Posterior vena cava (tissue), 2 donors: ENCODE results near the gene EPS15. TPM values are rescaled to one million over a fixed set of nuclear protein-coding genes. Genes with fewer than 3 reads are reported as not detected.
"Not testable (repeated sequence)": the region's sequence is repeated elsewhere in the genome, so short reads cannot be mapped to it uniquely, and the experiment has no call there.

Source experiments
- DNase-seq: peaks from one replicate; pipeline ENCODE4 v3.0.0-alpha.2; 2020; ENCODE audit warnings: low spot score
- intact Hi-C, 2 donors: fragments of 100-400 bp; cut with DNase I; formaldehyde crosslinking; loops; one replicate each; pipeline versions ENCODE4 v1.14.1 to v1.14.2; 2022 to 2023
- total RNA-seq, 2 donors: library from RNA; stranded (reverse); fragmentation: NEBNext Ultra II Directional; extraction: Animal tissue kit (Norgen Biotek cat#: 25700); gene quantifications; one replicate each; pipeline ENCODE4 v1.2.1, GENCODE V29; 2021
- donor health status: DM: yes; HTN: yes; CAD: no.
- donor health status: DM: yes; HTN: yes; CAD: no.

EPS15 gene
- total RNA-seq, 2 donors from 2014 or later: 79.6 to 81.1 TPM

DNA sequence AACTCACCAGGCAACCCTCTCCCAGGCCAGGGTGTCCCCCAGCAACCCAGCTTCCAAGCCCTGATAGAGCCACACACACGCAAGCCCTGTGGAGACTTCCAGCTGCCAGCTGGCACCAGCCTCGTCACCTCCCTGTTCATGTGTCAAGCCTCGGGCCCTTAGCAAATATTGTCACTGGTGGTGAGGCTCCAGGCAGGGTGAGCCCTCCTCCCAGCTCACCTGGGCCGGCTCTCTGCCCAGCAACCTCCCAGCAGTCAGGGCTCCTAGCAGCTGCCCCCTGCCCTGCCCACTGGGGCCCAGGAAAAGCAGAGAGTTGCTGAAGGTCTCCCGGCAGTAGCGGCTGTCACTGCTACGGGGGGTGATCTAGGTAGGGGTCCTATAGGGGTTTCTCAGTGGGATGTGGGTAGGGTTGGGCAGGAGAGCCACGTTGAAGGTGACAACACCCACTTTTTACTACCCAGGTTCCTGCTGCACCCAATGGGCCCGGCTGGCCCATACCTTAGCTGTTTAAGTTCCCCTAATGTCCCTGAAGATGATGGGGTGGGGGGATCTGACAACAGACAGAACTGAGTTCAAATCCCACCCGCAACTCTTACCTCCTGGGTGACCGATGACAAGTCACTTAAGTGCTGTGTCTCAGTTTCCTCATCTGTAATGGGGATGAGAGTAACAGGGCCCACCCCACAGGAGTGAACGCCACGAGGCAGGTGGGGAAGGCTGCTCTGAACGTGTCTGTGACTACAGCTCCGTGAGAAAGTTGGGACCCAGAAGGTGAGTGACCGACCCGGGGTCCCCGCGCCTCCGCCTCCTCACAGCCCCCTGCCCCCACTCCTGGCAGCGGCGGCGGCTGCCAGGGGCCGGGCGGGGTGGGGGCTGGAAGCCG is 189.4 kb downstream of the EPS15 start:
- DNase-seq: no peak
- intact Hi-C loops: no loop called here

DNA sequence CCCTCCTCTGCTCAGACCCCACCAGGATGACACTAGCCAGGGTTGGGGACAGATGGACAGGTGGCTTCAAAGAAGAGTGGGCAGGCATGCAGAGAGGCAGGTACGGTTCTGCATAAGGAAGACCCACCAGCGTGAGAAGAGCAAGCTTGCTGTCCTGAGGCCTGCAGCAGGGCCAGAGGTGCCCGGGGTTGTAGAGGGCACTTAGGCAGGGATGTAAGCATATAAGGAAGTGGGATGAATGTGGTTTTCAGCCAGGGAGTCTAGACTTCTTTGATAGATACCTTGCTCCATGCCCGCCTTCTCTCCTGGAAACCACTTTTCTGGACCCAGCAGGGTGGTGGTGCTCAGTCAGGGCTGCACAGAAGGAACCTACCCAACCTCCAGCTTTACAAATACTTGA is 190.1 kb downstream of the EPS15 start:
- intact Hi-C loops: no loop called here
- no peak for DNase-seq

DNA sequence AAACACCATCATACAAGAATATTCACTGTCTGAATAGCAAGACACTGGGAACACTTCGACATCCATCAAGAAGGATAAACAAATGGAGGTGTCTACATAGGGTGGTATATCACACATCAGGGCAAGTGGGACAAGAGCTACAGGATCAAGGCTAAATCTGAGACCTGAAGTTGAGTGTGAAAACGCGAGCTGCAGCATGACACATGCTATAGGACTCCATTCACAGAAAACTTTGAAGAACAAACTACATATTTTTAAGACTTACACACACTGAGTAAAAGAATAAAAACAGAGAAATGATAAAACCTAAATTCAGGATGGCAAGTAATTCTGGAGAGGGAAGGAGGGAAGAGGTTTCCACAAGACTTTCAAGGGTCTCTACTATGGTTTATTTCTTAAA is 190.8 kb downstream of the EPS15 start:
- DNase-seq: no peak
- intact Hi-C loops: no loop called here

DNA sequence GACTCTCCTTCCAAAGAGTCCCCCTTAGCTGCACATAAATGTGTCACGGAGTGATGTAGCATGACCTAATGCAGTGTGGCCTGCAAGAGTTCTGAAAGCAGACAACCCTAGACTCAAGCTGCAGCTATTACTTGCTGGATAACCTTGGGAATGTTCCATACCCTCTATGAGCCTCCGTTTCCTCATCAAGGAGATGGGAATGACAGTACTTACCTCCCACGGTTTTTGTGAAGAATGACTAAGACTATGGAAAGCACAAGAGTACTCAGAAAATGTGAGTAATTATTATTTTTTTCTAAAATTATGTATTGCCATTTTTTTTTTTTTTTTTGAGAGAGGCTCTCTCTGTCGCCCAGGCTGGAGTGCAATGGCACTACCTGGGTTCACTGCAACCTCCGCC is 191.7 kb downstream of the EPS15 start:
- intact Hi-C loops: no loop called here
- DNase-seq: no peak

DNA sequence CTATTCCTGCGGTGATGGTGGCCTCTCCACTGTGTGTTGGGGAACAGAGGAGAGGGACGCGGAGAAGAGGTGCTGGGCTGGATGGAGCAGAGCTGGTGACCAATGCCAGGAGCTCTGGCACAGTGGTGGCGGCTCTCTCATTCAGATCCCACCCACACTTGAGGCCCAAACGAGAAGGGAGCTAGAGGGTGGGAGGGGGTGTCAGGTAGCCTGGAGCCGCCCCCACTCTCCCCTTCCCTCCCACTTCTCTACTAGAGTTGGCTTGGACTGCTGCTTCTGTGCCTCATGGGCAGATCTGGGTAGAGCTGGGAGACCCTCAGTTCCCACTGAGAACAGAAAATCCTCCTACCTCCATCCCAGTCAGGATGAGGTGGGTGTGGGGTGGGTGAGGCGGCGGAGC is 192.2 kb downstream of the EPS15 start:
- DNase-seq: no peak
- intact Hi-C loops: no loop called here

DNA sequence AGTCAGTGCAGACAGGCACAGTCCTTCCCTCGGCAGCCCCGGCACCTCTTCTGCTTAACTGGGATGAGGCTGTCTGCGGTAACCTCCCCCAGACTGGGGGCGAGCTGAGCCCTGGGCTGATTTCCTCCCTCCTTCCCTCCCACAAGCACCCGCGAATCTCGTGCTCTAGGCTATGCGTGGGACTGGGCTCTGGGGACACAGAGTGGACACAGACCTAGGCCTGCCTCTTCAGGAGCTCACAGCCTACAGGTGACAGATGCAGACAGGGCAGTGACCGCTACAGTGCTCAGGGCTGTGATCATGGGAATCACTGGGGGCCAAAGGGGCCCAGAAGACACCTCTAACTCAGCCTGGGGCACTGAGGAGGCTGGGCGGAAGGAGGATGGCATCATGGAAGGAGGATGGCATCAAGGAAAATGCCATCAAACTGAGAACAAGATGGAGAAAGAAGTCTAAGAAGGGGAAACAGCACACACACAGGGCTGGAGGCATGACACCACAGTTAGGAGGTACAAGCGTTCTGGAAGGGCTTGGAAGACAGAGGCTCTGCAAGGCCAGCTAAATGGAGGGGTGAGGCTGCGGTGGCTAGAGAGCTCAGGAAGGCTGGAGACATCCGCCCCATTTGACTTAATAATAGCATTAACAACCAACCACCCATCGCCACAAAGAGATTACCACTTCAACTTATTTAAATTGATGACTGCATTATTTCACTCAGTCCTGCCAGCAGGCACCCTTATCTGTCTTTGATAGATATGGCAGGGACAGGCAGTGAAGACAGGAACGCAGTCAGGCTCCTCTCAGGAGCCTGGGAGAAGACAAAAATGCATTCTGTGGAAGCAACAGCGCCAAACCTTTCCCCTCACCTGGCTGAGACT is 192.9 kb downstream of the EPS15 start:
- intact Hi-C loops: no loop called here

DNA sequence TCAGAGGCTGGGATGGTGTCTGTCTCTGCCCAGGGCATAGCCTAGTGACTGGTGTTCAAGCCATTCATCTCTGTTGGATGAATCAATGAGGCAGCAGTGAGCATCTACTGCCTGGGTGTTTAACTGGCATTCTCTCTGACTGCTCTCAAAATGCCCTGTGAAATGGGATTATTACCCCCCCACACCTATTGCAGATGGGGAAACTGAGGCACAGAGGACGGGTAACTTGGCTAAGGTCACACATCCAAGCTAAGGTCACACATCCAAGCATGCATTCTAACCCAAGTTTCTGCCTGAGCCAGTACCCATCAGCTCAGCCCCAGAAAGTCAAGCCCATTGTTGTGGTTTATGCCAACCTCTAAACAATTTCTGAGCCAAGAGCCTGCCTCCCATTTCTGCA is 193.7 kb downstream of the EPS15 start:
- intact Hi-C loops: no loop called here
- no peak for DNase-seq

More for the DNA sequence above, 192.9 kb downstream of the EPS15 start:
- no peak for DNase-seq

DNA sequence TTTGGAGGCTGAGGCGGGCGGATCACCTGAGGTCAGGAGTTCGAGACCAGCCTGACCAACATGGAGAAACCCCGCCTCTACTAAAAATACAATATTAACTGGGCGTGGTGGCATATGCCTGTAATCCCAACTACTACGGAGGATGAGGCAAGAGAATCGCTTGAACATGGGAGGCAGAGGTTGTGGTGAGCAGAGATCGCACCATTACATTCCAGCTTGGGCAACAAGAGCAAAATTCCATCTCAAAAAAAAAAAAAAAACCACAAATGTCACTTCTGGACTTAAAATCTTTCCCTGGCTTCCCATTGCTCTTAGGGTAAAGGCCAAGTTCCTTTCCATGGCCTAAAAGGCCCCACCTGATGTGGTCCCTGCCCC is 194.1 kb downstream of the EPS15 start:
- DNase-seq, intact Hi-C loops: not testable (repeated sequence)

DNA sequence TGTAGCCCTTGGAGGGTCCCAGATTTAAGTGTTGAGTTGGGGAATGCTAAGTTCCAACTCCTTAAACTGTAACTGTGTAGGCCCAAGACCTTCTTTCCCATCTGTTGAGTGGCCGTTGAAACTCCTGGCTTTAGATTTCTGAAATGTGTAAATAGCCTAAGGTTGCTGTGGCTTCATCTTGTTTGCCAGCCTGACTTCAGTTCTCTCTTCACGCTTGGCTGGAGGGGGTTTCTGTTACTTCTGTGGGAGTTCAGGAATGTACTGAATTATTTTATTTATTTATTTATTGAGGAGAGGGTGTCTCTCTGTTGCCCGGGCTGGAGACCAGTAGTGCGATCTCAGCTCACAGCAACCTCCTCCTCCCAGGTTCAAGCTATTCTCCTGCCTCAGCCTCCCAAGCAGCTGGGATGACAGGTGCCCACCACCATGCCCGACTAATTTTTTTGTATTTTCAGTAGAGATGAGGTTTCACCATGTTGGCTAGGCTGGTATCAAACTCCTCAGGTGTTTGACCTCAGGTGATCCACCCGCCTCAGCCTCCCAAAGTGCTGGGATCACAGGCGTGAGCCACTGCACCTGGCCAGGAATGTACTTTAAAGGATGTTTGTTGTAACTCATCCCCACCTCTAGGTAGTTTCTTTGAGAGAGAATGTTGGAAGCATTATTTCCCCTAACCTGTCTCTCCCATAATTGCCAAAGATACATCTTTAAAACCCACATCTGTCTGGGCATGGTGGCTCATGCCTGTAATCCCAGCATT is 194.6 kb downstream of the EPS15 start:
- intact Hi-C loops: no loop called here
- no peak for DNase-seq

DNA sequence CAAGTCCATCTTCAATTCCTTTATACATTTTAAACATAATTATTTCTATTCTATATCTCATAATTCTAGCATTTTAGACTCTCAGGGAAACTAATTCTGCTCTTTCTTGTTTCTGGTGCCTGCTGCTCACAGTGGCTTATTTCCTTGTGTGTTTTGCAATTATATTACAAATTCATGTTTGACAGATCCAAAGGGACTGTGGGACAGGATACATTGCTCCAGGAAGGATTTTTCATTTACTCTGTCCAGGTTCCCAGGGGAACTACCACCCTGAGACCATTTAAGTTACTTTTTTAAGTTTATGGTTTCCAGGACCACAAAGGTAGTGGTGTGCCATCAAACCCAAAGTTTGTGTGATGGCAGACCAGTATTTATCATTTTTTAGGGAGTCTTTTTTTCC is 195.3 kb downstream of the EPS15 start:
- intact Hi-C loops: no loop called here
- no peak for DNase-seq

DNA sequence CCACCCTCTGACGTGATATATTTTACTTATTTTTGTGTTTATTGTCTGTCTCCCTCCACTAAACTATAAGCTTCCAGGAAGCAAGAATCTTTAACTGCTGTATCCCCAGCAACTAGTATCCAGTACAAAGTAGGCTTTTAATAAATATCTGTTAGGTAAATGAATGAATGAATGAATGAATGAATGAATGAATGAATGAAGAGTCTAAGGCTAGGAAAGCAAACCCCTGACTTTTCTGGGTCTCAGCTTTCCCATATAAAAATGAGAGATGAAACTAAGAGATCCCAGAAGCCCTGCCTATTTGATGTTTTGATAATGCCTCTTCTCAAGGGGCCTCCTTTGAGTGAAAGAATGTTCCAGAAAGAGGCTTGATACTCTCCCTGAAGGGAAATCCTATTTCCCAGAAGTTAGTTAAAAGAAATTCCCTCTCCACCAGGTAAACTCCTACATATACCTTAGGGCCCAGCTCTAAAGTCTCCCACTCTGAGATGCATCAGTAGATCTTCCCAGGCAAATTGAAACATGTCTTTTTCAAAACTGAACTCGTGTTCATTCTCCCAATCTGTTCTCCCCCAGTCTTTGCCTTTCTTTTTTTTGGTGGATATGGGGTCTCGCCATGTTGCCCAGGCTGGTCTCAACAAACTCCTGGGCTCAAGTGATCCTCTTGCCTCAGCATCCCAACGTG is 196.5 kb downstream of the EPS15 start:
- intact Hi-C loops: no loop called here

DNA sequence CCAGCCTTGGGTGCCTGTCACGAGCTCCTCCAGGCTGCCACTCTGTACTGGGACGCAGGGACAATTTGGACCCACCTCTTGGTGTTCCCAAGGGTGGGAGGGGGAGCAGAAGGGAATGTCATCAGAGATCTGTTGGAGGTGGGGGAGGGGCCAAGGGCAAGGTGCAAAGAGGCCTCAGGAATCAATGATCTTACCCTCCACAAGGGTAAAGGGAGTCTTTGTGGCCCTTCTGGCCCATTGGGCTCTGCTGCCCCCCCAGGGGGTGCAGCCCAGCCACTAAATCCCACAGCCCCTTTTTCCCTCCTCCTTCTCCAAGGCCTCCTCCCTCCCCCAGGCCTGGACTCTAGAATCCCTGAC is 197.2 kb downstream of the EPS15 start:
- DNase-seq: no peak
- intact Hi-C loops: no loop called here

More for the DNA sequence above, 196.5 kb downstream of the EPS15 start:
- DNase-seq: no peak

DNA sequence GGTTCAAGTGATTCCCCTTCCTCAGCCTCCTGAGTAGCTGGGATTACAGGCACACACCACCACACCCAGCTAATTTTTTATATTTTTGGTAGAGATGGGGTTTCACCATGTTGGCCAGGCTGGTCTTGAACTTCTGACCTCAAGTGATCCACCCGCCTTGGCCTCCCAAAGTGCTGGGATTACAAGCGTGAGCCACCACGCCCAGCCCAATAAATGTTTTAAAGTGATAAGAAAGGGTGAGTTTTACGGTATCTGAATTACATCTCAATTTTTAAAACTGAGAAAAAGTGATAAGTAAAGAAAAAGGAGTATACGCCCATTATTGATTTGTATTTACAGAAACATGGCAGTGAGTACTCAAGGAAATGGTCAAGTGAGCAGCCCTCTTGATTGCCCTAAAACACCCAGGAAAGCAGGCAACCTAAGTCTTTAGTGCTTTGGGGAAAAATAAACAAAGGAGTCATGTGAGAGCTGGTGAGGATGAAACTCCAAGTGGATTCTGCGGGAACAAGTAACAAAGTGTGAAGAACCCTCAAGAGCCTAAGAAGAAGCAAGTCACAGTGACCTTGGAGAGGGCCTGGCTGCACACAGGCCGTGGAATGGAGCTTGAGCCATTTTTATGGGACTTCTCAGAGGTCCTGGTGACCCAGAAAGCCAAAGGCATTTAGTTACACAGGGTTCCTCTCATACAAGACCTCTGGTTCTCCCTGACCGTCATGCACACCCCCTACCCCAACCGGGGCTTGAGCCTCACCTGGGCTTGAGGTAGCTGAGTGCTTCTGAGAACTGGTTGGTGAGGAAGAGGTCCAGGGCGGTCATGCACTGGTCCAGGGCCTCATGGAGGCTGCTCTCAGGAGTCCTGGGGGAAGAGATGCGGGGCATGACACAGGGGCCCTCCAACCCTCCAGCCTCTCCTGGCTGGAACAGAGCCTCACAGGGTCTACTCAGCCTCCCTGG is 197.8 kb downstream of the EPS15 start:
- no peak for DNase-seq
- intact Hi-C loops: no loop called here

DNA sequence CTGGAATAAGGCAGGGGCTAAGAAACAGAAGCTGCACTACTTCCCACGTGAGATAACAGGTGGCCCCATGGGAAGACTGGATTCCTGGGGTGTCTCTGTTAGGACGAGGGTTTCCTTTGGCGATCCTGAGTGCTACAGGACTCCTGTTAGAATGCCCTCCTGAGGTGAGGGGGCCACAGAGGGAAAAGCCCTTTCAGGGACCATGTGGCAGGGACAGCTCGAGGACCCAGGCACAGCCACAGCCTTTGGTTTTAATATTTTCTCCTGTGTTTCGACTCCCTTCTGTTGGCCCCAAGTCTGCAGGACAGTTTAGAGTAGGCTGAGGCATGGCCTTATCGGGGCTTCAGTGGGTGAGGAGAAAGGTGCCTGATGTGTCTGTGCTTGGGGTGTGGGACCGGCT is 201.3 kb downstream of the EPS15 start:
- no peak for DNase-seq
- intact Hi-C loops: no loop called here

DNA sequence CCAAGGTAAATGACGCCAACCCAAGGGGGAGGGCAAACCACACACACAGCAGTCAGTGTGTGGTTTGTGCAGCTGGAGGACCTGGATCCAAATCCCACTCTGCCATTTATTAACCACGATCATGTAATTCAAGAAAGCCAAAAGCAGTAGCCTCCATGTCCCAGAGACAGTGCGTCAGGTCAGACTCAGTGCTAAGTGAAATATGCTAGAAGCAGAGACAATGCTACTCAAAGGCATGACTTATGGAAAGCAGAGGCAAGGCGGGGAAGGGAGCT is 202.3 kb downstream of the EPS15 start:
- intact Hi-C loops: no loop called here

DNA sequence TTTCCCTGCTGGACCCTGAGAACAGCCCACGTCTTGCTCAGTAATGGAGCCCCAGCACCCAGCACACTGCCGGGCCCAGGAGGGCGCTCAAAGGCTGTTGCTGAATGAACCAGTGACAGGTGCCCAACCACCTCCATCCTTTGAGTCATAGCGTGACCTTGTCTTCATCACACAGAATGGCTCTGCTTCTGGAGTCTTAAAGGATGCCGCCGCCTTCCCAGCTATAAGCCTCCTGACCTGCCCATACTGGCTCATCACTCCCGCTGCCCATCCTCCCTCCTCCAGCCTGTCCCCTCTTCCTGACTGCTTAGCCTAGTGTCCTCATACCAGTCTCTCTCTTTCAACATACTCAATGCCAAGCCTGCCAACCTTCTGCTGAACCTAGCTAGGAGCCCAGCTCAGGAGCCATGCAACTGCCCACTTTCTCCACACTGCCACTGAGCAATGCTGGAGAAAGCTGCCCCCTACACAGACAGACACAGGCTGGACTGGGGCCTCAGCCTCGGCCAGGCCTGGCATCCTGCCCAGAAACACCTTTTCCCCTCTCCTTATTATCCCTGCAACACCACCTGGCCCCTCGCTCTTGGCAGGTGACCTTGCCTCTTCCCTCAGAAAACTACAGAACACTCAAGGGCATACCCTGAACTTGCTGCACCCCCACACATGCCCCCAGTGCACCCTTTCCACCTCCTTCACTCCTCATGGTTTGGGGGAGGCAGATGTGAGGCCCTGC is 202.8 kb downstream of the EPS15 start:
- DNase-seq: no peak

More for the DNA sequence above, 202.3 kb downstream of the EPS15 start:
- no peak for DNase-seq

DNA sequence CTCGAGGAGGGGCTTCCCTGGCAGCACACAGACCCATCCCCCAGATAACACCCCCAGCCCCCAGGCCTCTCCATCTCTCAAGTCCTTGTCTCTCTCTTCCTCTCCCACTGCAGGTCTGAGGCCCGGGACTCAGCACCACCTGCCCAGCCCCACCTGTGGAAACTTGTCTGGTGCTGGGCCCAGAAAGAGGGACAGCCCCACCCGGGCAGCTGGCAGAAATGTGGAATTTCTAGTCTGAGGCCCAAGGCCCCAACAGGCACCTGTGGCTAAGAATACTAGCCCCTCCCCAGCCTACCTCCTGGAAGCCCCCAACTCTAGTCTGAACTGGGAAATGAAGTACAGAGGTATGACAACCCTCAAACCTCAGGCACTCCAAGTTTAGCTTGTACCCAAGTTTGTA is 204.1 kb downstream of the EPS15 start:
- DNase-seq: no peak
- intact Hi-C loops: no loop called here

More for the DNA sequence above, 202.8 kb downstream of the EPS15 start:
- intact Hi-C loops: no loop called here
